GM21619 (cell line): ENCODE data around the gene RHBG.
A peak's percentile ranks its signal among the peaks of the same experiment; 100 is the strongest.
"Not testable (repeated sequence)": the region's sequence is repeated elsewhere in the genome, so short reads cannot be mapped to it uniquely, and the experiment has no call there.

Experiments
- ATAC-seq: cut with Tn5 transposase; IDR thresholded peaks from one replicate; pipeline ENCODE4 v1.9.1; 2021; ENCODE audit not compliant: unreplicated experiment

RHBG gene, protein sequence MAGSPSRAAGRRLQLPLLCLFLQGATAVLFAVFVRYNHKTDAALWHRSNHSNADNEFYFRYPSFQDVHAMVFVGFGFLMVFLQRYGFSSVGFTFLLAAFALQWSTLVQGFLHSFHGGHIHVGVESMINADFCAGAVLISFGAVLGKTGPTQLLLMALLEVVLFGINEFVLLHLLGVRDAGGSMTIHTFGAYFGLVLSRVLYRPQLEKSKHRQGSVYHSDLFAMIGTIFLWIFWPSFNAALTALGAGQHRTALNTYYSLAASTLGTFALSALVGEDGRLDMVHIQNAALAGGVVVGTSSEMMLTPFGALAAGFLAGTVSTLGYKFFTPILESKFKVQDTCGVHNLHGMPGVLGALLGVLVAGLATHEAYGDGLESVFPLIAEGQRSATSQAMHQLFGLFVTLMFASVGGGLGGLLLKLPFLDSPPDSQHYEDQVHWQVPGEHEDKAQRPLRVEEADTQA

GRCh38 chr1:156368889-156369684, at the start of gene RHBG:
RHBG (plus strand) TSS chr1:156369211; CDS start chr1:156369250, 39 bp downstream.
- ATAC-seq: no peak

- ATAC-seq: no peak
Observed at GRCh38 chr1:156319664-156320063, 49.3 kb upstream of the RHBG start.

DNA sequence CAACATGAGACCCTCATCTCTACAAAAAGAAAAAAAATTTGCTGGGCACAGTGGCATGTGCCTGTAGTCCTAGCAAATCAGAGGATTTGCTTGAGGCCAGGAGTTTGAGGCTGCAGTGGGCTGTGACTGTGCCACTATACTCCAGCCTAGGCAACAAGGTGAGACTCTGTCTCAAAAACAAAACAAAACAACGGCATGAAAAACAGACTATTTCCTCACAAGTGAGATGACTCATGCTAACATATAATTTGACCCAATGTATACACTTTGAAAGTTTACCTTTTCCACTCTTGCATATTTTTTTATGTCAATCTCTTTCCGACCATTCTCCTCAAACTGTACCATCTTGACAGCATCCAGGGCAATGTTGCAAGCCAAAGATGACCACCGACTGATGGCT, 48.5 kb upstream of the RHBG start:
- no peak for ATAC-seq

DNA sequence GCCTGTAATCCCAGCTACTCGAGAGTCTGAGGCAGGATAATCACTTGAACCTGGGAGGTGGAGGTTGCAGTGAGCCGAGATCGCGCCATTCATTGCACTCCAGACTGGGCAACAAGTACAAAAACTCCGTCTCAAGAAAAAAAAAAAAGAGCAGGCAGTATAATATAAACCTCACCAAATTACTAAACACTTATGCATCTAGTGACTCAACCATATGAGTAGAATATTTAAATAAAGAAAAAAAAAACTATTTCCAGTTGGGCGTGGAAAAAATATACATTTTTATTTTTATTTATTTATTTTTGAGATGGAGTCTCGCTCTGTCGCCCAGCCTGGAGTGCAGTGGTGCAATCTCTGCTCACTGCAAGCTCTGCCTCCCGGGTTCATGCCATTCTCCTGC, 45.8 kb upstream of the RHBG start:
- not testable (repeated sequence) for ATAC-seq

GRCh38 chr1:156336242-156336641, 32.8 kb upstream of the RHBG start:
- ATAC-seq: no peak

DNA sequence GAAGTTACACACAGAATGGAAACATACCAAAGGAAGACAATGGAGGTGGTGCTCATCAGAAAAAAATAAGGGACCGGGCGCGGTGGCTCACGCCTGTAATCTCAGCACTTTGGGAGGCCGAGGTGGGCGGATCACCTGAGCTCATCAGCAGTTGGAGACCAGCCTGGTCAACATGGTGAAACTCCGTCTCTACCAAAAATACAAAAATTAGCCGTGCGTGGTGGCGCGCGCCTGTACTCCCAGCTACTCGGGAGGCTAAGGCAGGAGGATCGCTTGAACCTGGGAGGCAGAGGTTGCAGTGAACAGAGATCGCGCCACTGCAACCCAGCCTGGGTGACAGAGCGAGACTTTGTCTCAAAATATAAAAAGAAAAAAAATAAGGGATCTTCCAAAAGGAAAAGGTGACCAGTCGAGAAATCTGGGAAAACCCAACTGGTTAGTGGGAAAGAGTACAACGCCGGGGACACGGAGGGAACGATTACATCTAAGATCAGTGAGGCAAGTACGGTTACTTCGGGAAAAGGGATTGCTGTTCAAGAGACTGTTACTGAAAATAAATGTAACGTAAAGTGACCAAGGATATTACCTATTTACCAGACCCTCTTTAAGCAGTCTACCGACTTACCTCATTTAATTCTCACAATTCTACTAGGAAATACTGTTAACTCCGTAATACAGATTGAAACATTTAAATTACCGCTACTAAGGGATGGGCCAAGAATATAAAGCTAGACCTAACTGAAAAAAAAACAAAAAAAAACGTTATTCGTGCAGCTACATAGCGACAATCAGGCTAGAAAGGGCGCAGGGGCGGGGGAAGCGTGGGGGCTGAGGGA, 31.7 kb upstream of the RHBG start:
- no peak for ATAC-seq

GRCh38 chr1:156337888-156338179, 31.2 kb upstream of the RHBG start:
- no peak for ATAC-seq

DNA sequence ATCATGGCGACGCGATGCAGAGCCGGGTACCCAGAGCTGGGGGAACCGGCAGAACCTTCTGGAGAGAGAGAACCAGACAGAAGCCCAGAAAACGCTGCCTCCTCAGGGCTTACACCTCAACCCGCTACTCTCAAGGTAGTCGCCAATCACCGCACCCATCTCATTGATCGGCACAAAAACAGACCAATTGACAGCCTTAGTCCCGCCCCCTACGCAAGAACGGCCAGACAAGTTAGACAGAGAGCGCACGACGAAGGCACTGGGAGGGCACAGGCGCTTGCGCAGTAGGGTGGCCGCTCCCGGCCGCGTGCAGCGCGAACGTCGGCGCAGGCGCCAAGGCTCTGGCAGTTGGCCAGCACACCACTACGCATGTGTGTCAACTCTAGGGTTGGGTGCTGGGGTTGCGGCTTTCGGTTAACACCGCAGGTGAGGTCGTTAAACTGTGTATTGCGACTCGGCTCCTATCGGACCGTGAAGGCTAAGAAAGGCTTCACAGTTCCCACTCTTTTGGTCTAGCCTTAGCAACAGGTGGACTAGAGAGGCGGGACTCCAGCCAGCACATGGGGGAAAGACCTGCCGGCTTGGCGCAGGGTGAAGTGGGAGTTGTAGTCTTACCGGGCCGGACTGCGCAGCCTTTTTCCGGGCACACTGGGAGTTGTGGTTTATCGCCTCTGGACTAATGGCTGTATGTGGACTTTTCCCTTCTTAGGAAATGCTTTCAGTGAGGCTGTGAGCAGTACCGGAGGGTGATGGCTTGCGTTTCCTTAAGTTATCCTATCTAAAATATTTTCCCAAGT, 30.6 kb upstream of the RHBG start, which contains the start of the genes CCT3 and TSACC:
Gene CCT3, minus strand, starts transcription at position 113 of the 797 bp plus-strand sequence. Its CDS starts 108 bp downstream, at position 5.
Gene TSACC, plus strand, starts transcription at position 347 of the 797 bp plus-strand sequence. CDS start 1,232 bp downstream, outside the sequence.
- peak; percentile 89 for ATAC-seq

GRCh38 chr1:156342166-156342955, 26.6 kb upstream of the RHBG start:
- ATAC-seq: no peak

GRCh38 chr1:156344409-156344808, 24.6 kb upstream of the RHBG start:
- no peak for ATAC-seq

DNA sequence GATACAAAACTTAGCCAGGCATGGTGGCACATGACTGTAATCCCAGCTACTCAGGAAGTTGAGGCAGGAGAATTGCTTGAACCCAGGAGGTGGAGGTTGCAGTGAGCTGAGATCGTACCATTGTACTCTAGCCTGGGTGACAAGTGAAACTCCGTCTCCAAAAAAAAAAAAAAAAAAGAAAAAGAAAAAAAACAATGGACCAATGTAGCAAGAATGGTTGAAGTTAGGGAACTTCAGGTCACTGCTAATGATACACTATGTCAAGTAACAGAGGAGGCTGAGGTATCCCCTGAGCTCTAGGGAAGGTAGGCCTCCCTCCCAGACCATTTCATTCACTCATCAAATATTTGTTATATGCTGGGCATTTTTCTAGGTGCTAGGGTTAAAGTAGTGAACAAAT, 23.0 kb upstream of the RHBG start:
- ATAC-seq: not testable (repeated sequence)

DNA sequence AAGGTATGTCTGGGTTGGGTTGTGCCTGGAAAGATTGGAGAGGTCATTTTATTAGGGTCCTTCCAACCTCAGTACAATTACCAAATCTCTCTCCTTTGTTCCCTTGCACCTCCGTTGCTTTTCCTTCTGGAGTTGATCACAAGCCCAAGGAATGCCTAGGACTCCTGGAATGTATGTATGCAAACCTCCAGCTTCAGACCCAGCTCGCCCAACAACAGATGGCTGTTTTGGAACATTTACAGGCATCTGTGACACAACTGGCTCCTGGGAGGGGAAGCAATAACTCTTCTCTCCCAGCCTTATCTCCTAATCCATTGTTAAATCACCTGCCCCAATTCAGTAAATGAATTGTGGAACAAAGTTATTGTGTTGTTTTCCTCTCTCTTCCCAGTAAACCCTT, 22.4 kb upstream of the RHBG start:
- ATAC-seq: no peak

- no peak for ATAC-seq
Observed at GRCh38 chr1:156347331-156347730, 21.7 kb upstream of the RHBG start.

DNA sequence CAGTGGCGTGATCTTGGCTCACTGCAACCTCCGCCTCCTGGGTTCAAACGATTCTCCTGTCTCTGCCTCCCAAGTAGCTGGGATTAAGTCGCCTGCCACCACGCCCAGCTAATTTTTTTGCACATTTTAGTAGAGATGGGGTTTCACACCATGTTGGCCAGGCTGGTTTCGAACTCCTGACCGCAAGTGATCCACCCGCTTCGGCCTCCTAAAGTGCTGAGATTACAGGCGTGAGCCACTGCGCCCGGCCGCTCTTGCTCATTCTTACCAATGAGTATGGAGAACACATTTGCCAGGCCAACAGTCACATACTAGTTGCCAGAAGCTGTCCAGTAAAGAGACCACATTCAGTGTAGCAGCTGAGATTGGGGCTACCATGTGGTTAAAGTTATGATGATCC, 16.5 kb upstream of the RHBG start:
- ATAC-seq: not testable (repeated sequence)

- no peak for ATAC-seq
Observed at GRCh38 chr1:156356262-156356874, 12.6 kb upstream of the RHBG start.

DNA sequence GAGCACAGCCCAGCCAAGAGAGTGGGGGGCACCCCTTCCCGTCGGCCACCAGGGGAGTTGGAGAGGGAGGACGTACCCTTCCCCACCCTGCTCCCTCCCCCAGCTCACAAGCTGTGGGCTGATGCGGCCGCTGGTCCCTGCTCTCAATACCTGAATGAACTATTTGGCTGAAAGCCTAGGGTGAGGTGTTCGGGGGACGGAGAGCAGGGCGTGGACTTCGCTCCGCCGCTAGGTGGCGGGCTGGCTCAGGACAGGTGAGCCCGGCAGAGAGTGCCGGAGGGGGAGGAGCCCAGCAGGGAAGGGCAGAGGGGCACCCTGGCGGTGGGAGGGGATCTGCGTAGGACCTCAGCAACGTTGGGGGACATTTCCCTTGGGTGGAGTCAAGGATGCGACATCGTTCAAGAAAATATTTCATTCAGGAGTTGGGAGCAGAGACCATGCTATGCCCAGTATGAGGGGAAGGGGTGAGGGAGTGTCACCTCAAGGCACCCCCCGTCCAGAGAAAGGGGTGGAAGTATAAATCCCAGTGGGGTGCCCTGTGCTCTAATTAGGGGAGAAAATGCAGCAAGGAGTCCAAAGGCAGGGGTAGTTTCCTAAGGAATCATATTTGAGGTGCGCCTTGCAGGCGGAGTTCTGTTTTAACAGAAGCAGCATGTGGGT, 12.0 kb upstream of the RHBG start:
- ATAC-seq: peak; percentile 70

GRCh38 chr1:156357977-156358376, 11.0 kb upstream of the RHBG start:
- no peak for ATAC-seq

DNA sequence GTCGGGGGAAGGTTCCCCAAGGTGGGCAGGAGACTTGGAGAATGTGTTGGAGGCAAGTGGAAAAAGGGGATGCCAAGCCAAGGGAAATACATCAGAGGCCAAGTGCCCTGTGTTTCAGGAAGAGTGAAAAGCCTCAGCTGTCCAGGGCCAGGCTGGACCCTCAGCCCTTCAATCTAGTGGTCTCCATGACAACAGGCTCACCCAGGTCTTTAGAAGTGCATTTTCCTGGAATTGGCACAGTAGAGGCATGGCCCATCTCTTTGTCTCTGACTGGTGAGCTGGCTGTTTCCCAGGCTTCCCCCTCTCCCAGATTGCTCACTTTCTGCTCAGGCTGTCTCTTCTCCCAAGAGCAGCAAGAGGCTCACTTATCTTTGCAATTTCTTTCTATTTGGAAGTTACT, 10.4 kb upstream of the RHBG start:
- no peak for ATAC-seq

- no peak for ATAC-seq
Observed at GRCh38 chr1:156359249-156359648, 9.8 kb upstream of the RHBG start.
